ENCODE results near the gene ZNF518B.

GRCh38 chr4:10417740-10418139 lies 39.5 kb downstream of the ZNF518B start:
- no peak for TF ChIP-seq GATA2 (IDR thresholded peaks at IDR 0.05; ENCODE audit: low read depth, low read length)
- TF ChIP-seq GATA3 (IDR thresholded peaks at IDR 0.05; ENCODE audit: low read depth, low read length) = no peak

Measured in SH-SY5Y (cell line).